Brain microvascular endothelial cell (primary cell): ENCODE data around the gene CCND1.

Experiments used
- DNase-seq: peaks from one replicate; pipeline ENCODE4 v3.0.0-alpha.2; 2020
- H3K27ac ChIP-seq: fragments of 250-450 bp; sonication (Bioruptor Pico); 2 replicates; pipeline ENCODE4 v1.5.1; 2020; ENCODE audit warnings: mild to moderate bottlenecking, moderate library complexity
- H3K27me3 ChIP-seq: fragments of 250-450 bp; sonication (Bioruptor Pico); replicated peaks from 2 replicates; pipeline ENCODE4 v1.5.1; 2020; ENCODE audit warnings: mild to moderate bottlenecking
- H3K36me3 ChIP-seq: fragments of 250-450 bp; sonication (Bioruptor Pico); replicated peaks from 2 replicates; pipeline ENCODE4 v1.5.1; 2020; ENCODE audit warnings: mild to moderate bottlenecking
- H3K4me3 ChIP-seq: 2 replicates; pipeline ENCODE4 v1.5.1; 2011; ENCODE audit warnings: low read depth, mild to moderate bottlenecking, control low read depth, low read length, moderate library complexity
- CTCF ChIP-seq: IDR thresholded peaks from 2 replicates; pipeline ENCODE4 v1.5.1; 2011; ENCODE audit warnings: low read depth, mild to moderate bottlenecking, moderate library complexity, low read length, control low read depth, inconsistent platforms; ENCODE audit errors: missing control alignments
- in situ Hi-C: cut with HindIII; loops from 2 replicates; pipeline ENCODE4 v1.10.0; 2017; ENCODE audit warnings: low sequenced_read_pairs, low pct_ligation_motif_present

CCND1 gene

GRCh38 chr11:69680688-69681087, 39.7 kb downstream of the CCND1 start:
- Histone ChIP-seq H3K27ac (no peak overlapping the region), H3K36me3 (no peaks in the 10 kb centered on the region), H3K4me3 (no peak overlapping the region), H3K27me3 (no peaks in the 10 kb centered on the region)
- in situ Hi-C loops = no loop called here
- no peak for TF ChIP-seq CTCF
- no peak for DNase-seq

GRCh38 chr11:69682221-69682620, 41.3 kb downstream of the CCND1 start:
- no peak for DNase-seq

GRCh38 chr11:69682681-69683326, 41.8 kb downstream of the CCND1 start:
- Histone ChIP-seq H3K27ac (no peak overlapping the region), H3K36me3 (no peaks in the 10 kb centered on the region), H3K27me3 (no peaks in the 10 kb centered on the region), H3K4me3 (no peak overlapping the region)
- DNase-seq = no peak
- in situ Hi-C loops = no loop called here
- no peak for TF ChIP-seq CTCF

More at GRCh38 chr11:69682221-69682620, 41.3 kb downstream of the CCND1 start:
- in situ Hi-C loops = no loop called here
- TF ChIP-seq CTCF = no peak
- Histone ChIP-seq H3K36me3 (no peaks in the 10 kb centered on the region), H3K4me3 (no peak overlapping the region), H3K27ac (no peak overlapping the region), H3K27me3 (no peaks in the 10 kb centered on the region)

DNA sequence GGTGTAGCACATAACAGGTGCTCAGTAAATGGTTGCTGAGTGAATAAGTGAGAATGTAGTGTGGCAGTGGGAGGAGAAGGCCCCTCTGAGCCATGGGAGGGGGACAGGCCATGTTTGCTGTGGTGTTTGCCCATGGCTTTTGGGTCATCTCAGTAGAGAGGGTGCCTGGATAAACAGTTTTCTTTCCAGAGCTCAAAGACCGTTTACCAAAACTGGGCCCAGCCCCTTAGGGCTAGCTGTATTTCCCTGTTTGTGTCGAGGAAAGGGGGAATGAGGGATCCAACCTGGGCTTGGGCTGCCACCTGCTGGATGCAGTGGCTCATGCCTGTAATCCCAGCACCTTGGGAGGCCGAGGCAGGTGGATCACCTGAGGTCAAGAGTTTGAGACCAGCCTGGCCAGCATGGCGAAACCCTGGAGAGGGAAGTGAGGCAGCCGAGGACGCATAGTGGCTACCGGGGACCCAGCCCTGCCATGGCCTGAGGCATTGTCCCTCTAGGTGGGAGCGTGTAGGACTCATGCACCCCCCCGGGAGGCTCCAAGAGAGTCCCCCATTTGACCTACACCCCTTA, 42.9 kb downstream of the CCND1 start:
- no peaks in the 10 kb centered on the region for H3K27me3 ChIP-seq
- in situ Hi-C loops = no loop called here
- DNase-seq = no peak

GRCh38 chr11:69684651-69685050, 43.7 kb downstream of the CCND1 start:
- no peaks in the 10 kb centered on the region for H3K27me3 ChIP-seq
- H3K4me3 ChIP-seq = no peak overlapping the region
- H3K27ac ChIP-seq = no peak overlapping the region
- DNase-seq = no peak
- no peak for TF ChIP-seq CTCF
- no peaks in the 10 kb centered on the region for H3K36me3 ChIP-seq
- in situ Hi-C loops = no loop called here

More for the DNA sequence above, 42.9 kb downstream of the CCND1 start:
- Histone ChIP-seq H3K27ac (no peak overlapping the region), H3K36me3 (no peaks in the 10 kb centered on the region), H3K4me3 (no peak overlapping the region)
- TF ChIP-seq CTCF = peak; percentile 63

- DNase-seq = no peak
- H3K36me3 ChIP-seq = no peaks in the 10 kb centered on the region
- in situ Hi-C loops = no loop called here
- no peak overlapping the region for H3K4me3 ChIP-seq
- H3K27ac ChIP-seq = no peak overlapping the region
- TF ChIP-seq CTCF = no peak
- H3K27me3 ChIP-seq = no peaks in the 10 kb centered on the region
These were observed 44.4 kb downstream of the CCND1 start for GRCh38 chr11:69685348-69685747.
